HepG2 (cell line): Measurements from ENCODE around the gene SLC7A6OS. TPM values are rescaled to one million over a fixed set of nuclear protein-coding genes. Genes with fewer than 3 reads are reported as not detected.

Experiments
- ATAC-seq: fragments of 200-7000 bp; cut with Tn5 transposase; 3 replicates; pipeline ENCODE4 v1.9.1; 2020; ENCODE audit warnings: mild to moderate bottlenecking, moderate library complexity
- BruUV-seq: library from RNA; stranded (reverse); fragments of 400-500 nt; replicated peaks from 2 replicates; lab custom pipeline; 2021; lab: Mats Ljungman, UMichigan
- CTCF ChIA-PET: fragments of 300-600 bp; formaldehyde crosslinking; extraction: SDS; loops from one replicate; lab custom pipeline; 2021; ENCODE audit warnings: low total read pairs, inconsistent platforms, low intra/inter-chr PET ratio; lab: Yijun Ruan, JAX
- POLR2A ChIA-PET: fragments of 350-600 bp; sonication (Branson Sonifier 250); formaldehyde crosslinking; loops from one replicate; lab custom pipeline; 2020; ENCODE audit warnings: antibody characterized with exemption, inconsistent platforms; lab: Yijun Ruan, JAX
- DNase-seq: peaks from one replicate; pipeline ENCODE4 v3.0.0-alpha.2; 2015; ENCODE audit warnings: low spot score
- FAIRE-seq: peaks from 3 replicates; lab custom pipeline; 2011; peaks lifted over from hg19 to GRCh38; lab: Jason Lieb, UNC
- H2AFZ ChIP-seq: one replicate; pipeline ENCODE4 v1.6.1; 2011; ENCODE audit warnings: low read length, inconsistent platforms
- H3K27ac ChIP-seq: fragments of 300-600 bp; 3 replicates; pipeline ENCODE4 v1.8.0; 2011; ENCODE audit warnings: mixed run types, mild to moderate bottlenecking, mixed read lengths, low read length, inconsistent platforms; ENCODE audit not compliant: insufficient read depth; ENCODE audit errors: extremely low read length
- H3K27me3 ChIP-seq, 2 experiments: fragments of 200-600 bp in 1 of 2; 2 replicates in 1 of 2; 3 replicates in 1 of 2; pipeline versions ENCODE4 v1.6.0 to v1.8.0; 2011; ENCODE audit warnings: low read length in 2 of 2, mild to moderate bottlenecking in 2 of 2, moderate library complexity in 2 of 2, inconsistent platforms in 1 of 2; ENCODE audit not compliant: insufficient read depth in 2 of 2, control insufficient read depth in 1 of 2
- H3K36me3 ChIP-seq, 2 experiments: fragments of 200-600 bp in 1 of 2; replicated peaks in 1 of 2; 2 replicates in 1 of 2; 3 replicates in 1 of 2; pipeline versions ENCODE4 v1.5.1 to v1.8.0; 2011; ENCODE audit warnings: low read length in 2 of 2, inconsistent platforms in 1 of 2; ENCODE audit not compliant: insufficient read depth in 2 of 2, control insufficient read depth in 1 of 2
- H3K4me1 ChIP-seq: 2 replicates; pipeline ENCODE4 v1.5.1; 2012; ENCODE audit warnings: low read length, inconsistent platforms; ENCODE audit not compliant: insufficient read depth
- H3K4me2 ChIP-seq: 2 replicates; pipeline ENCODE4 v1.6.0; 2011; ENCODE audit warnings: low read depth, low read length, inconsistent platforms
- H3K4me3 ChIP-seq, 3 experiments: fragments of 200-600 bp in 1 of 3; sonication (generic), shearing (Covaris generic) in 1 of 3; replicated peaks in 1 of 3; 2 replicates each; pipeline ENCODE4 v1.5.1; 2011 to 2016; ENCODE audit warnings: low read length in 3 of 3, inconsistent platforms in 2 of 3, low read depth in 2 of 3, mild to moderate bottlenecking in 2 of 3, control low read depth in 1 of 3, mixed read lengths in 1 of 3; ENCODE audit not compliant: insufficient read depth in 1 of 3
- H3K79me2 ChIP-seq: one replicate; pipeline ENCODE4 v1.6.1; 2011; ENCODE audit warnings: low read length, inconsistent platforms; ENCODE audit not compliant: insufficient read depth
- H3K9ac ChIP-seq: 2 replicates; pipeline ENCODE4 v1.6.0; 2011; ENCODE audit warnings: mild to moderate bottlenecking, low read depth, low read length, inconsistent platforms; ENCODE audit not compliant: insufficient read depth
- H3K9me3 ChIP-seq: 2 replicates; pipeline ENCODE4 v1.5.1; 2012; ENCODE audit warnings: mild to moderate bottlenecking, low read length
- H4K20me1 ChIP-seq: 2 replicates; pipeline ENCODE4 v1.6.0; 2011; ENCODE audit warnings: inconsistent platforms, mild to moderate bottlenecking, low read length, moderate library complexity; ENCODE audit not compliant: insufficient read depth
- HHEX ChIP-seq: IDR thresholded peaks from 2 replicates; pipeline ENCODE4 v1.6.1; 2016; ENCODE audit warnings: control low read depth
- JDP2 ChIP-seq: sonication (generic); formaldehyde crosslinking; IDR thresholded peaks from 2 replicates; pipeline ENCODE4 v1.8.1; 2022; ENCODE audit warnings: missing genetic modification reagents, borderline replicate concordance
- KLF12 ChIP-seq: sonication (generic); formaldehyde crosslinking; IDR thresholded peaks from 2 replicates; pipeline ENCODE4 v1.4.0; 2020; ENCODE audit warnings: missing genetic modification reagents, borderline replicate concordance
- MLLT10 ChIP-seq: sonication (generic); formaldehyde crosslinking; IDR thresholded peaks from 2 replicates; pipeline ENCODE4 v1.4.0; 2020; ENCODE audit warnings: missing genetic modification reagents
- MXI1 ChIP-seq: IDR thresholded peaks from 3 replicates; pipeline ENCODE4 v1.6.1; 2012; ENCODE audit warnings: low read depth, low read length, inconsistent platforms, borderline replicate concordance
- NPAS2 ChIP-seq: sonication (generic); formaldehyde crosslinking; IDR thresholded peaks from 2 replicates; pipeline ENCODE4 v1.8.0; 2022; ENCODE audit warnings: mild to moderate bottlenecking, missing genetic modification reagents, borderline replicate concordance
- NR2F1 ChIP-seq, 2 experiments: fragments of 450-650 bp in 1 of 2; formaldehyde crosslinking in 1 of 2; IDR thresholded peaks; 2 replicates each; pipeline versions ENCODE4 v1.5.0 to v1.6.1; 2016 to 2020; ENCODE audit warnings: mild to moderate bottlenecking in 1 of 2, missing compliant biosample characterization in 1 of 2, missing genetic modification reagents in 1 of 2, moderate library complexity in 1 of 2
- RFXAP ChIP-seq: sonication (generic); formaldehyde crosslinking; IDR thresholded peaks from 2 replicates; pipeline ENCODE4 v1.4.0; 2020; ENCODE audit warnings: missing genetic modification reagents, borderline replicate concordance
- SNAPC2 ChIP-seq: sonication (generic); formaldehyde crosslinking; IDR thresholded peaks from 2 replicates; pipeline ENCODE4 v1.8.1; 2022; ENCODE audit warnings: mild to moderate bottlenecking, missing genetic modification reagents
- TBL1XR1 ChIP-seq: fragments of 150-350 bp; IDR thresholded peaks from 2 replicates; pipeline ENCODE4 v1.6.1; 2014; ENCODE audit warnings: borderline replicate concordance, low read length; ENCODE audit not compliant: partially characterized antibody
- ZBTB38 ChIP-seq: sonication (generic); formaldehyde crosslinking; IDR thresholded peaks from 2 replicates; pipeline ENCODE4 v1.5.1; 2020; ENCODE audit warnings: mild to moderate bottlenecking, missing genetic modification reagents
- ZFP62 ChIP-seq: sonication (generic); formaldehyde crosslinking; IDR thresholded peaks from 2 replicates; pipeline ENCODE4 v1.4.0; 2020; ENCODE audit warnings: missing genetic modification reagents
- ZNF343 ChIP-seq: sonication (generic); formaldehyde crosslinking; IDR thresholded peaks from 2 replicates; pipeline ENCODE4 v1.4.0; 2020; ENCODE audit warnings: mild to moderate bottlenecking, missing genetic modification reagents
- ZNF549 ChIP-seq: sonication (generic); formaldehyde crosslinking; IDR thresholded peaks from 2 replicates; pipeline ENCODE4 v1.5.0; 2020; ENCODE audit warnings: missing genetic modification reagents
- ZNF672 ChIP-seq: sonication (generic); formaldehyde crosslinking; IDR thresholded peaks from 2 replicates; pipeline ENCODE4 v1.8.1; 2022; ENCODE audit warnings: missing genetic modification reagents
- WGBS: methylation state at CpG from one replicate; pipeline ENCODE4 v1.1.6; 2017; ENCODE audit warnings: low lambda C conversion rate; 5-methylcytosine and 5-hydroxymethylcytosine counted together
- in situ Hi-C: cut with HindIII; loops from 2 replicates; pipeline ENCODE4 v1.10.0; 2017; ENCODE audit warnings: low pct_unique_long_range_greater_than_20kb; ENCODE audit not compliant: extremely low pct_ligation_motif_present
- intact Hi-C: fragments of 100-400 bp; cut with micrococcal nuclease; formaldehyde crosslinking; loops from one replicate; pipeline ENCODE4 v1.10.0; 2022; ENCODE audit not compliant: unreplicated experiment
- polyA plus RNA-seq, 8 experiments: library from polyadenylated mRNA; depleted of rRNA in 3 of 8; stranded (reverse) in 7 of 8; unstranded in 1 of 8; fragments of >200 nt; fragmentation: Illumina TruSeq in 4 of 8; extraction: Trizol in 4 of 8; gene quantifications; 2 replicates each; pipeline versions ENCODE4 v1.2.1 to v1.2.3, GENCODE V29; 2011 to 2016; ENCODE audit warnings: low read depth in 4 of 8, missing spikeins in 1 of 8, mixed read lengths in 1 of 8; ENCODE audit not compliant: insufficient read depth in 1 of 8
- total RNA-seq, 5 experiments: library from RNA; depleted of rRNA; stranded (reverse); fragments of >200 nt; fragmentation: Illumina TruSeq; extraction: Trizol; gene quantifications; 2 replicates each; pipeline ENCODE4 v1.2.3, GENCODE V29; 2016; ENCODE audit warnings: low read depth in 1 of 5
- TF ChIP-seq, protein P1 (sequence below): sonication (generic); formaldehyde crosslinking; IDR thresholded peaks from 2 replicates; pipeline ENCODE4 v1.5.0; 2020; ENCODE audit warnings: missing genetic modification reagents
- TF ChIP-seq, protein P2 (sequence below): sonication (generic); formaldehyde crosslinking; conservative IDR thresholded peaks from 2 replicates; pipeline ENCODE4 v1.5.0; 2020; ENCODE audit warnings: missing genetic modification reagents
- TF ChIP-seq, protein P3 (sequence below): sonication (generic); formaldehyde crosslinking; IDR thresholded peaks from 2 replicates; pipeline ENCODE4 v1.4.0; 2020; ENCODE audit warnings: missing genetic modification reagents

SLC7A6OS gene
- total and polyA plus RNA-seq, 2 of the 13 experiments (the other 11 are each of a cell fraction or from before 2014, with no cell fraction given), result 11.2 to 21.5 TPM

DNA sequence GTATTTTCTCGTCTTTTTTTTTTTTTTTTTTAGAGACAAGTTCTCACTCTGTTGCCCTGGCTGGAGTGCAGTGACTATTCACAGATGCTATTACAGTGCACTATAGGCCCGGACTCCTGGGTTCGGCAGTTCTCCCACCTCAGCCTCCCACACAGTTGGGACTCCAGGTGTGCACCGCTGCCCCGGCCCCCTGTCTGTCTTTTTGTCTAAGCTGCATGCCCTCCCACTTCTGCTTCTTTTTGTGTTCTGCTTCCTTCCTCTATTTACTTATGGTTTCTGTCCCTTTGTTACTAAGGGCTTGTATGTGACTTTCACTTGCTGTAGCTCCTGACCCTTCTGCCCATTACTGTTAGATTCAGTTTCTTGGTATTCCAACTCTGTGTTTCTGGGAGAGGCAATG, 25.9 kb downstream of the SLC7A6OS start:
- DNase-seq (no peak), FAIRE-seq (no peak), ATAC-seq (no peak)
- CTCF ChIA-PET, result no interaction called here
- no peak overlapping the region for H3K4me3 ChIP-seq
- no peak overlapping the region for H3K4me2 ChIP-seq
- peaks cover 20 to 58% of the 10 kb centered on the region in 2 experiments for H3K36me3 ChIP-seq
- no TSS peak for BruUV-seq
- no peak overlapping the region for H2AFZ ChIP-seq
- TF ChIP-seq ZFP62 (CRISPR knock-in tag), result no peak
- TF ChIP-seq ZNF343, result no peak
- TF ChIP-seq ZNF549 (CRISPR knock-in tag), result no peak
- TF ChIP-seq MLLT10 (CRISPR knock-in tag), result no peak
- TF ChIP-seq ZBTB38, result no peak
- no peak for TF ChIP-seq SNAPC2 (CRISPR knock-in tag)
- TF ChIP-seq TBL1XR1, result no peak
- TF ChIP-seq HHEX (CRISPR knock-in tag), result no peak
- TF ChIP-seq NPAS2 (CRISPR knock-in tag), result no peak; the same call in 1 of the 2 replicates
- TF ChIP-seq, protein P1, sequence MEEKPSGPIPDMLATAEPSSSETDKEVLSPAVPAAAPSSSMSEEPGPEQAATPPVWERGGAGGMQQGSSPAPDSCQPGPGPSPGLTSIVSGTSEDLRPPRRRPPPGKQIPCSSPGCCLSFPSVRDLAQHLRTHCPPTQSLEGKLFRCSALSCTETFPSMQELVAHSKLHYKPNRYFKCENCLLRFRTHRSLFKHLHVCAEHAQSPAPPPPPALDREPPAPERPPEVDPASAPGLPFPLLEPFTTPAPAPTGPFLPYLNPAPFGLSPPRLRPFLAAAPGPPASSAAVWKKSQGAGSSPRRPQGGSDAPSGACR, result no peak
- TF ChIP-seq, protein P2, sequence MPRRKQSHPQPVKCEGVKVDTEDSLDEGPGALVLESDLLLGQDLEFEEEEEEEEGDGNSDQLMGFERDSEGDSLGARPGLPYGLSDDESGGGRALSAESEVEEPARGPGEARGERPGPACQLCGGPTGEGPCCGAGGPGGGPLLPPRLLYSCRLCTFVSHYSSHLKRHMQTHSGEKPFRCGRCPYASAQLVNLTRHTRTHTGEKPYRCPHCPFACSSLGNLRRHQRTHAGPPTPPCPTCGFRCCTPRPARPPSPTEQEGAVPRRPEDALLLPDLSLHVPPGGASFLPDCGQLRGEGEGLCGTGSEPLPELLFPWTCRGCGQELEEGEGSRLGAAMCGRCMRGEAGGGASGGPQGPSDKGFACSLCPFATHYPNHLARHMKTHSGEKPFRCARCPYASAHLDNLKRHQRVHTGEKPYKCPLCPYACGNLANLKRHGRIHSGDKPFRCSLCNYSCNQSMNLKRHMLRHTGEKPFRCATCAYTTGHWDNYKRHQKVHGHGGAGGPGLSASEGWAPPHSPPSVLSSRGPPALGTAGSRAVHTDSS, result no peak
- no peak for TF ChIP-seq RFXAP (CRISPR knock-in tag)
- TF ChIP-seq ZNF672 (CRISPR knock-in tag), result no peak
- no peak for TF ChIP-seq JDP2 (CRISPR knock-in tag)
- TF ChIP-seq KLF12, result no peak
- TF ChIP-seq, protein P3, sequence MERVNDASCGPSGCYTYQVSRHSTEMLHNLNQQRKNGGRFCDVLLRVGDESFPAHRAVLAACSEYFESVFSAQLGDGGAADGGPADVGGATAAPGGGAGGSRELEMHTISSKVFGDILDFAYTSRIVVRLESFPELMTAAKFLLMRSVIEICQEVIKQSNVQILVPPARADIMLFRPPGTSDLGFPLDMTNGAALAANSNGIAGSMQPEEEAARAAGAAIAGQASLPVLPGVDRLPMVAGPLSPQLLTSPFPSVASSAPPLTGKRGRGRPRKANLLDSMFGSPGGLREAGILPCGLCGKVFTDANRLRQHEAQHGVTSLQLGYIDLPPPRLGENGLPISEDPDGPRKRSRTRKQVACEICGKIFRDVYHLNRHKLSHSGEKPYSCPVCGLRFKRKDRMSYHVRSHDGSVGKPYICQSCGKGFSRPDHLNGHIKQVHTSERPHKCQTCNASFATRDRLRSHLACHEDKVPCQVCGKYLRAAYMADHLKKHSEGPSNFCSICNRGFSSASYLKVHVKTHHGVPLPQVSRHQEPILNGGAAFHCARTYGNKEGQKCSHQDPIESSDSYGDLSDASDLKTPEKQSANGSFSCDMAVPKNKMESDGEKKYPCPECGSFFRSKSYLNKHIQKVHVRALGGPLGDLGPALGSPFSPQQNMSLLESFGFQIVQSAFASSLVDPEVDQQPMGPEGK (CRISPR knock-in tag), result no peak
- no peak for TF ChIP-seq NR2F1 (CRISPR knock-in tag; IDR thresholded peaks at IDR 0.05)
- TF ChIP-seq MXI1, result no peak
- H3K27ac ChIP-seq, result no peak overlapping the region
- no peaks in the 10 kb centered on the region for H3K27me3 ChIP-seq
- no peak overlapping the region for H3K9ac ChIP-seq
- in situ Hi-C loops (no loop called here), intact Hi-C loops (no loop called here)
- POLR2A ChIA-PET, result interaction anchor here (0.9 to 4.3 kb wide), 4 partner anchors 9 to 48 kb away, joined by 3 to 22 read pairs (median 6); partner anchors contain the start of genes ESRP2, PRMT7, SLC7A6 and SLC7A6OS
- no peaks in the 10 kb centered on the region for H3K9me3 ChIP-seq
- H3K4me1 ChIP-seq, result peaks cover 68% of the 10 kb centered on the region
- H3K79me2 ChIP-seq, result peaks cover 46% of the 10 kb centered on the region
- H4K20me1 ChIP-seq, result no peaks in the 10 kb centered on the region
- WGBS, result 92% methylated on average over 5 of the region's 5 CpGs
